Heart left ventricle (tissue), 16 donors: ENCODE data around the gene XIRP2. TPM values are rescaled to one million over a fixed set of nuclear protein-coding genes. Genes with fewer than 3 reads are reported as not detected.

Experiments used
- ATAC-seq, 4 donors: fragments of 200-7000 bp; cut with Tn5 transposase; one replicate each; pipeline ENCODE4 v1.9.1; 2020 to 2022; ENCODE audit warnings: moderate library complexity in 4 of 4, mild to moderate bottlenecking in 3 of 4, moderate number of reproducible peaks in 1 of 4
- DNase-seq, 5 donors: peaks; one replicate each; pipeline ENCODE4 v3.0.0-alpha.2; 2020
- H3K27ac ChIP-seq, 12 donors: fragments of 200-600 bp; sonication (generic) in 4 of 12; one replicate each; pipeline versions ENCODE4 v1.5.0 to v1.8.0; 2016 to 2022; ENCODE audit warnings: mild to moderate bottlenecking in 2 of 12
- H3K27me3 ChIP-seq, 9 donors: fragments of 200-600 bp; sonication (generic) in 2 of 9; one replicate each; pipeline versions ENCODE4 v1.5.1 to v1.8.0; 2016 to 2022; ENCODE audit warnings: mild to moderate bottlenecking in 3 of 9
- H3K36me3 ChIP-seq, 9 donors: fragments of 200-600 bp; sonication (generic) in 2 of 9; one replicate each; pipeline versions ENCODE4 v1.5.0 to v1.8.0; 2018 to 2022; ENCODE audit warnings: mild to moderate bottlenecking in 2 of 9
- H3K4me1 ChIP-seq, 12 donors: fragments of 200-600 bp; sonication (generic) in 4 of 12; one replicate each; pipeline versions ENCODE4 v1.5.0 to v1.8.0; 2016 to 2022; ENCODE audit warnings: mild to moderate bottlenecking in 3 of 12
- H3K4me3 ChIP-seq, 12 donors: fragments of 200-600 bp; sonication (generic) in 4 of 12; one replicate each; pipeline versions ENCODE4 v1.5.0 to v1.8.0; 2017 to 2022; ENCODE audit warnings: mild to moderate bottlenecking in 9 of 12, moderate library complexity in 4 of 12
- H3K9me3 ChIP-seq, 12 donors: fragments of 200-600 bp; sonication (generic) in 4 of 12; one replicate each; pipeline versions ENCODE4 v1.5.0 to v1.8.0; 2016 to 2022; ENCODE audit warnings: mild to moderate bottlenecking in 1 of 12
- CTCF ChIP-seq, 12 donors: fragments of 200-600 bp; sonication (generic) in 4 of 12; IDR thresholded peaks; one replicate each; pipeline versions ENCODE4 v1.5.0 to v1.8.0; 2018 to 2022; ENCODE audit warnings: antibody characterized with exemption in 12 of 12, mild to moderate bottlenecking in 5 of 12
- POLR2A ChIP-seq, 2 donors: fragments of 450-650 bp; IDR thresholded peaks; one replicate each; pipeline ENCODE4 v1.6.1; 2017; ENCODE audit warnings: antibody characterized with exemption in 2 of 2, mild to moderate bottlenecking in 2 of 2, moderate library complexity in 2 of 2
- WGBS, 4 donors: extraction: QIAGEN DNeasy Blood & Tissue Kit in 2 of 4; methylation state at CpG; one replicate each; pipeline versions ENCODE4 v1.1.5 to v1.1.7; 2013 to 2018; 5-methylcytosine and 5-hydroxymethylcytosine counted together
- intact Hi-C, 10 donors: fragments of 100-400 bp; cut with DNase I; formaldehyde crosslinking; loops; one replicate each; pipeline versions ENCODE4 v1.11.1 to v1.14.2; 2022
- polyA plus RNA-seq, 2 donors: library from polyadenylated mRNA; stranded (reverse); fragments of 200-250 nt; gene quantifications; one replicate each; pipeline ENCODE4 v1.2.3, GENCODE V29; 2013
- total RNA-seq, 9 donors: library from RNA; depleted of rRNA in 2 of 9; stranded (reverse); fragments of >200 nt in 2 of 9; fragmentation: NEBNext Ultra II Directional in 3 of 9; extraction: Animal tissue kit (Norgen Biotek cat#: 25700) in 3 of 9; gene quantifications; one replicate each; pipeline versions ENCODE4 v1.1.0 to v1.2.4, GENCODE V29; 2016 to 2023
- donor health status: ischemic (EF 13 %, LVEDD 7.1; RV severe dilation, severe dysfunction).
- donor health status: healthy with polysubstance abuse.
- donor health status: DM: no; HTN: yes; CAD: no.
- donor health status: DM: no; HTN: no; CAD: no.
- donor health status: ischemic (EF 25% LVEDD 6.9; RV normal size, moderate dysfunction).
- donor health status: ischemic (EF 25% LVEDD 5.7; RV mildly dilated, moderate dysfunction).
- donor health status: healthy.
- donor health status: DM: yes; HTN: yes; CAD: no.
- donor health status: ischemic (EF 35%, LVEDD 5.7; RV mildly dilated, moderate dysfunction).
- donor health status: nonischemic (EF 11% LVEDD 7.7; RV severe dilation, severe dysfunction).
- donor health status: DM: yes; HTN: yes; CAD: no.
- donor health status: PGD.
- donor health status: ischemic (EF 29% LVEDD 5.4; RV normal size, mild dysfunction).
- donor health status: nonischemic (EF 23%, LVEDD 6.1; RV moderate dilation, normal function).

Gene XIRP2
- total and polyA plus RNA-seq, 11 donors: 227 to 2,395 (median 626) TPM

GRCh38 chr2:166942377-166942776, 54.1 kb downstream of the XIRP2 start:
- Histone ChIP-seq H3K4me3 (no peak overlapping the region), H3K4me1 (no peaks in the 10 kb centered on the region), H3K36me3 (no peaks in the 10 kb centered on the region), H3K27me3 (no peaks in the 10 kb centered on the region), H3K9me3 (peaks cover 0 to 3% (median 0%) of the 10 kb centered on the region in 12 donors), H3K27ac (no peak overlapping the region)
- TF ChIP-seq CTCF (IDR thresholded peaks at IDR 0.05) (no peak), POLR2A (IDR thresholded peaks at IDR 0.05) (no peak)
- DNase-seq: no peak
- ATAC-seq: no peak
- intact Hi-C loops: no loop called here
- WGBS, 4 donors: 90 to 97% (median 96%) methylated on average over 1 of the region's 1 CpG

- Histone ChIP-seq H3K4me3 (no peak overlapping the region), H3K27ac (no peak overlapping the region), H3K27me3 (no peaks in the 10 kb centered on the region), H3K36me3 (no peaks in the 10 kb centered on the region), H3K9me3 (no peaks in the 10 kb centered on the region), H3K4me1 (no peaks in the 10 kb centered on the region)
- ATAC-seq: no peak
- intact Hi-C loops: no loop called here
- 88 to 100% (median 95%) methylated on average over 1 of the region's 1 CpG for WGBS, 4 donors
- no peak for TF ChIP-seq POLR2A (IDR thresholded peaks at IDR 0.05)
- TF ChIP-seq CTCF (IDR thresholded peaks at IDR 0.05): no peak
- no peak for DNase-seq
Observed at GRCh38 chr2:166944909-166945308, 56.6 kb downstream of the XIRP2 start.

- no peak overlapping the region for H3K4me3 ChIP-seq
- no peaks in the 10 kb centered on the region for H3K36me3 ChIP-seq
- no peak overlapping the region for H3K27ac ChIP-seq
- intact Hi-C loops: no loop called here
- WGBS, 4 donors: 49 to 54% (median 51%) methylated on average over 3 of the region's 3 CpGs
- no peak for ATAC-seq
- no peak for DNase-seq
- TF ChIP-seq CTCF (IDR thresholded peaks at IDR 0.05) (no peak), POLR2A (IDR thresholded peaks at IDR 0.05) (no peak)
- H3K9me3 ChIP-seq: no peaks in the 10 kb centered on the region
- peaks cover 0 to 17% (median 1%) of the 10 kb centered on the region in 12 donors for H3K4me1 ChIP-seq
- no peaks in the 10 kb centered on the region for H3K27me3 ChIP-seq
Observed at GRCh38 chr2:166957686-166958085, 69.4 kb downstream of the XIRP2 start.

GRCh38 chr2:166958986-166959481, 70.8 kb downstream of the XIRP2 start:
- H3K27me3 ChIP-seq: no peaks in the 10 kb centered on the region
- peaks cover 0 to 17% (median 1%) of the 10 kb centered on the region in 12 donors for H3K4me1 ChIP-seq
- no peak overlapping the region for H3K4me3 ChIP-seq
- WGBS, 4 donors: 58 to 67% (median 62%) methylated on average over 4 of the region's 4 CpGs
- DNase-seq (no peak), ATAC-seq (no peak)
- no peak overlapping the region for H3K27ac ChIP-seq
- TF ChIP-seq POLR2A (IDR thresholded peaks at IDR 0.05): no peak
- no peak for TF ChIP-seq CTCF (IDR thresholded peaks at IDR 0.05)
- intact Hi-C loops: no loop called here
- no peaks in the 10 kb centered on the region for H3K9me3 ChIP-seq
- no peaks in the 10 kb centered on the region for H3K36me3 ChIP-seq
